Measurements from ENCODE around the gene SH3BGRL.

GRCh38 chrX:81305240-81305639 is 103.3 kb downstream of the SH3BGRL start:
- TF ChIP-seq, protein P1, sequence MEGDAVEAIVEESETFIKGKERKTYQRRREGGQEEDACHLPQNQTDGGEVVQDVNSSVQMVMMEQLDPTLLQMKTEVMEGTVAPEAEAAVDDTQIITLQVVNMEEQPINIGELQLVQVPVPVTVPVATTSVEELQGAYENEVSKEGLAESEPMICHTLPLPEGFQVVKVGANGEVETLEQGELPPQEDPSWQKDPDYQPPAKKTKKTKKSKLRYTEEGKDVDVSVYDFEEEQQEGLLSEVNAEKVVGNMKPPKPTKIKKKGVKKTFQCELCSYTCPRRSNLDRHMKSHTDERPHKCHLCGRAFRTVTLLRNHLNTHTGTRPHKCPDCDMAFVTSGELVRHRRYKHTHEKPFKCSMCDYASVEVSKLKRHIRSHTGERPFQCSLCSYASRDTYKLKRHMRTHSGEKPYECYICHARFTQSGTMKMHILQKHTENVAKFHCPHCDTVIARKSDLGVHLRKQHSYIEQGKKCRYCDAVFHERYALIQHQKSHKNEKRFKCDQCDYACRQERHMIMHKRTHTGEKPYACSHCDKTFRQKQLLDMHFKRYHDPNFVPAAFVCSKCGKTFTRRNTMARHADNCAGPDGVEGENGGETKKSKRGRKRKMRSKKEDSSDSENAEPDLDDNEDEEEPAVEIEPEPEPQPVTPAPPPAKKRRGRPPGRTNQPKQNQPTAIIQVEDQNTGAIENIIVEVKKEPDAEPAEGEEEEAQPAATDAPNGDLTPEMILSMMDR (IDR thresholded peaks at IDR 0.05) = no peak
- TF ChIP-seq POLR2A (IDR thresholded peaks at IDR 0.05) = no peak
